Thyroid gland (tissue), 4 donors: ENCODE results near the gene NIPSNAP2. TPM values are rescaled to one million over a fixed set of nuclear protein-coding genes. Genes with fewer than 3 reads are reported as not detected.
A peak's percentile ranks its signal among the peaks of the same experiment; 100 is the strongest.
"Not testable (repeated sequence)": the region's sequence is repeated elsewhere in the genome, so short reads cannot be mapped to it uniquely, and the experiment has no call there.

Source experiments
- DNase-seq, 2 donors: peaks; one replicate each; pipeline ENCODE4 v3.0.0-alpha.2; 2019
- H3K27ac ChIP-seq, 3 donors: fragments of 200-600 bp; sonication (generic); 1 replicate in 2 of 3; 2 replicates in 1 of 3; pipeline ENCODE4 v1.5.1; 2016 to 2019; ENCODE audit warnings: mild to moderate bottlenecking in 1 of 3, moderate library complexity in 1 of 3
- H3K27me3 ChIP-seq: fragments of 200-600 bp; sonication (generic); one replicate; pipeline ENCODE4 v1.5.1; 2019
- H3K36me3 ChIP-seq, 2 donors: fragments of 200-600 bp; sonication (generic); one replicate each; pipeline ENCODE4 v1.5.1; 2016 to 2019
- H3K4me1 ChIP-seq, 2 donors: fragments of 200-600 bp; sonication (generic); one replicate each; pipeline ENCODE4 v1.5.1; 2017 to 2019
- H3K4me3 ChIP-seq, 3 donors: fragments of 200-600 bp; sonication (generic); replicated peaks in 1 of 3; 1 replicate in 2 of 3; 2 replicates in 1 of 3; pipeline ENCODE4 v1.5.1; 2016; ENCODE audit warnings: mild to moderate bottlenecking in 1 of 3
- H3K9me3 ChIP-seq: fragments of 200-600 bp; sonication (generic); one replicate; pipeline ENCODE4 v1.5.1; 2017
- CTCF ChIP-seq, 6 experiments: fragments of 200-600 bp in 3 of 6; fragments of 450-650 bp in 3 of 6; sonication (generic) in 3 of 6; IDR thresholded peaks; one replicate each; pipeline ENCODE4 v1.5.1; 2016 to 2019; ENCODE audit warnings: antibody characterized with exemption in 6 of 6, mild to moderate bottlenecking in 2 of 6, inconsistent platforms in 1 of 6, moderate library complexity in 1 of 6
- POLR2A ChIP-seq, 2 donors: fragments of 450-650 bp; IDR thresholded peaks; one replicate each; pipeline ENCODE4 v1.6.1; 2017; ENCODE audit warnings: antibody characterized with exemption in 2 of 2, mild to moderate bottlenecking in 2 of 2, moderate library complexity in 1 of 2
- WGBS, 2 donors: methylation state at CpG; one replicate each; pipeline ENCODE4 v1.1.5; 2017; 5-methylcytosine and 5-hydroxymethylcytosine counted together
- intact Hi-C: fragments of 100-400 bp; cut with DNase I; formaldehyde crosslinking; loops from one replicate; pipeline ENCODE4 v1.15.1; 2023
- total RNA-seq, 4 donors: library from RNA; depleted of rRNA; stranded (reverse); fragments of >200 nt; gene quantifications; one replicate each; pipeline ENCODE4 v1.2.3, GENCODE V29; 2016

Gene NIPSNAP2
- total RNA-seq, 4 donors from 2014 or later: 142 to 203 (median 175) TPM

- no peaks in the 10 kb centered on the region for H3K9me3 ChIP-seq
- peaks cover 21 to 34% of the 10 kb centered on the region in 2 donors for H3K4me1 ChIP-seq
- 86 to 92% methylated on average over 1 of the region's 1 CpG for WGBS, 2 donors
- H3K36me3 ChIP-seq: no peaks in the 10 kb centered on the region
- no peaks in the 10 kb centered on the region for H3K27me3 ChIP-seq
- no peak overlapping the region for H3K4me3 ChIP-seq
- TF ChIP-seq CTCF (IDR thresholded peaks at IDR 0.05) (no peak), POLR2A (IDR thresholded peaks at IDR 0.05) (no peak)
- DNase-seq: no peak
- intact Hi-C loops: no loop called here
- H3K27ac ChIP-seq: no peak overlapping the region
Measured at GRCh38 chr7:56048245-56048644, 83.9 kb downstream of the NIPSNAP2 start.

- H3K27ac ChIP-seq, H3K9me3 ChIP-seq, H3K4me3 ChIP-seq, intact Hi-C loops, H3K36me3 ChIP-seq, H3K27me3 ChIP-seq: not testable (repeated sequence)
- whole genome bisulfite sequencing, 2 donors: 60 to 65% methylated on average over 8 of the region's 8 CpGs
- H3K4me1 ChIP-seq: peaks cover 21 to 37% of the 10 kb centered on the region in 2 donors
- DNase-seq: peak in 1 of 2 donors; percentile 18
Measured at GRCh38 chr7:56048763-56049162, 84.4 kb downstream of the NIPSNAP2 start.

Other genes with a start within 250 kb of the NIPSNAP2 start
- under 1 TPM in 2 of 4 donors, not detected in 2; 0.11 to 0.27 TPM for gene SEPTIN14, start 101.8 kb upstream of the NIPSNAP2 start, total RNA-seq
- 10 to 100 TPM in 1 of 4 donors, 1 to 10 TPM in 3; 8.5 to 14.5 (median 8.7) TPM for gene ZNF713, start 77.1 kb upstream of the NIPSNAP2 start, total RNA-seq
- gene MRPS17, start 12.7 kb upstream of the NIPSNAP2 start, total RNA-seq: 10 to 100 TPM in 2 of 4 donors, 1 to 10 TPM in 2; 8.7 to 11.2 (median 9.7) TPM
- gene PSPH, start 86.9 kb downstream of the NIPSNAP2 start, total RNA-seq: 10 to 100 TPM; 19.3 to 26.7 (median 23.3) TPM
- gene CCT6A, start 87.2 kb downstream of the NIPSNAP2 start, total RNA-seq: 100 to 1,000 TPM in 3 of 4 donors, 10 to 100 TPM in 1; 88.7 to 147 (median 118) TPM
- 100 to 1,000 TPM; 119 to 170 (median 164) TPM for gene SUMF2, start 99.7 kb downstream of the NIPSNAP2 start, total RNA-seq
- 1 to 10 TPM in 3 of 4 donors, under 1 TPM in 1; 0.78 to 3.5 (median 1.8) TPM for gene PHKG1, start 128.4 kb downstream of the NIPSNAP2 start, total RNA-seq
- gene CHCHD2, start 141.9 kb downstream of the NIPSNAP2 start, total RNA-seq: 100 to 1,000 TPM; 347 to 507 (median 416) TPM
- 10 to 100 TPM; 26.3 to 38.5 (median 34.5) TPM for gene NUPR2, start 151.8 kb downstream of the NIPSNAP2 start, total RNA-seq